CD4-positive, alpha-beta memory T cell (primary cell): ENCODE results near the gene FBXO31. TPM values are rescaled to one million over a fixed set of nuclear protein-coding genes. Genes with fewer than 3 reads are reported as not detected.
A peak's percentile ranks its signal among the peaks of the same experiment; 100 is the strongest.

Experiments used
- CTCF ChIA-PET: fragments of 350-600 bp; sonication (Branson Sonifier 250); formaldehyde crosslinking; loops from one replicate; lab custom pipeline; 2021; ENCODE audit warnings: inconsistent platforms; ENCODE audit not compliant: partially characterized antibody; lab: Charles Lee
- POLR2A ChIA-PET: fragments of 350-600 bp; sonication (Branson Sonifier 250); formaldehyde crosslinking; loops from one replicate; lab custom pipeline; 2021; ENCODE audit not compliant: partially characterized antibody; lab: Charles Lee
- DNase-seq, 5 donors: peaks; one replicate each; pipeline versions ENCODE4 v3.0.0 to v3.0.0-alpha.2; 2020 to 2022; ENCODE audit warnings: mixed read lengths in 1 of 5
- H3K27ac ChIP-seq: one replicate; pipeline ENCODE4 v1.7.0; 2013; ENCODE audit warnings: low read depth, low read length
- H3K27me3 ChIP-seq: 2 replicates; pipeline ENCODE4 v1.7.0; 2013; ENCODE audit warnings: mild to moderate bottlenecking, low read length, moderate library complexity; ENCODE audit not compliant: insufficient read depth
- H3K36me3 ChIP-seq: 2 replicates; pipeline ENCODE4 v1.7.0; 2013; ENCODE audit warnings: mild to moderate bottlenecking, low read length, moderate library complexity; ENCODE audit not compliant: insufficient read depth
- H3K4me1 ChIP-seq: 2 replicates; pipeline ENCODE4 v1.7.0; 2013; ENCODE audit warnings: mild to moderate bottlenecking, low read length, moderate library complexity; ENCODE audit not compliant: insufficient read depth
- H3K4me3 ChIP-seq, 2 donors: one replicate each; pipeline ENCODE4 v1.7.0; 2013; ENCODE audit warnings: low read length in 2 of 2, mild to moderate bottlenecking in 1 of 2
- H3K9me3 ChIP-seq, 2 donors: one replicate each; pipeline ENCODE4 v1.7.0; 2013; ENCODE audit warnings: low read length in 2 of 2, control low read depth in 1 of 2; ENCODE audit not compliant: control insufficient read depth in 1 of 2
- H3K27ac Mint-ChIP-seq, 7 donors: one replicate each; pipeline ENCODE4 v1.8.0; 2020 to 2021; ENCODE audit warnings: mixed read lengths in 7 of 7, mild to moderate bottlenecking in 6 of 7, inconsistent platforms in 3 of 7, moderate library complexity in 3 of 7
- H3K27me3 Mint-ChIP-seq, 2 donors: one replicate each; pipeline ENCODE4 v1.8.0; 2020 to 2021; ENCODE audit warnings: mixed read lengths in 2 of 2
- H3K36me3 Mint-ChIP-seq, 2 donors: one replicate each; pipeline ENCODE4 v1.8.0; 2020 to 2021; ENCODE audit warnings: mixed read lengths in 2 of 2, inconsistent platforms in 1 of 2, mild to moderate bottlenecking in 1 of 2
- H3K4me1 Mint-ChIP-seq, 4 donors: one replicate each; pipeline ENCODE4 v1.8.0; 2020 to 2021; ENCODE audit warnings: mixed read lengths in 4 of 4, mild to moderate bottlenecking in 1 of 4
- H3K4me3 Mint-ChIP-seq, 8 donors: one replicate each; pipeline ENCODE4 v1.8.0; 2020 to 2021; ENCODE audit warnings: mixed read lengths in 8 of 8, mild to moderate bottlenecking in 7 of 8, moderate library complexity in 6 of 8, inconsistent platforms in 3 of 8
- H3K9me3 Mint-ChIP-seq, 8 donors: one replicate each; pipeline ENCODE4 v1.8.0; 2020 to 2021; ENCODE audit warnings: mixed read lengths in 8 of 8, mild to moderate bottlenecking in 5 of 8, inconsistent platforms in 3 of 8, moderate library complexity in 1 of 8
- intact Hi-C: fragments of 100-400 bp; cut with micrococcal nuclease; formaldehyde crosslinking; loops from one replicate; pipeline ENCODE4 v1.15.1; 2023
- polyA plus RNA-seq, 2 donors: library from polyadenylated mRNA; unstranded; fragments of 300-500 nt; fragmentation: Illumina TruSeq; gene quantifications; one replicate each; pipeline ENCODE4 v1.2.3, GENCODE V29; 2021
- total RNA-seq, 2 experiments: library from RNA; stranded (reverse); gene quantifications; one replicate each; pipeline ENCODE4 v1.2.3, GENCODE V29; 2021

FBXO31 gene
- total and polyA plus RNA-seq, 4 experiments from 2014 or later, result 22.9 to 44.6 (median 34.5) TPM

GRCh38 chr16:87319011-87319410 is 64.6 kb downstream of the FBXO31 start:
- no peak for DNase-seq
- H3K9me3 Mint-ChIP-seq, result no peaks in the 10 kb centered on the region
- peaks cover 10 to 21% (median 15%) of the 10 kb centered on the region in 4 donors for H3K4me1 Mint-ChIP-seq
- no peak overlapping the region for H3K4me3 ChIP-seq
- H3K27me3 ChIP-seq, result no peaks in the 10 kb centered on the region
- no peak overlapping the region for H3K27ac ChIP-seq
- intact Hi-C loops, result no loop called here
- POLR2A ChIA-PET, result interaction anchor here (0.7 to 5.3 kb wide), 4 partner anchors 64 to 171 kb away, joined by 3 to 48 read pairs (median 36); partner anchors contain the start of genes FBXO31 and MAP1LC3B
- H3K27ac Mint-ChIP-seq, result peak overlapping the region in 6 of 7 donors; percentile 4 to 95 (median 88)
- H3K4me1 ChIP-seq, result peaks cover 9% of the 10 kb centered on the region
- no peaks in the 10 kb centered on the region for H3K27me3 Mint-ChIP-seq
- no peaks in the 10 kb centered on the region for H3K9me3 ChIP-seq
- H3K36me3 Mint-ChIP-seq, result peaks cover 0 to 9% of the 10 kb centered on the region in 2 donors
- H3K36me3 ChIP-seq, result no peaks in the 10 kb centered on the region
- CTCF ChIA-PET, result interaction anchor here (0.8 kb wide), 1 partner anchor 22 kb away, joined by 3 read pairs; no protein-coding TSS in a partner anchor
- H3K4me3 Mint-ChIP-seq, result peak overlapping the region; percentile 91 to 97 (median 95)

GRCh38 chr16:87317750-87318644 is 65.6 kb downstream of the FBXO31 start:
- peak overlapping the region; percentile 91 to 97 (median 95) for H3K4me3 Mint-ChIP-seq
- no peaks in the 10 kb centered on the region for H3K27me3 Mint-ChIP-seq
- DNase-seq, result peak in 1 of 5 donors; percentile 65
- H3K36me3 Mint-ChIP-seq, result peaks cover 0 to 9% of the 10 kb centered on the region in 2 donors
- intact Hi-C loops, result loop anchor here (1.0 kb wide), 3 partner anchors 27 to 76 kb away; partner anchors contain the start of gene FBXO31
- H3K27ac Mint-ChIP-seq, result peak overlapping the region; percentile 93 to 98 (median 95)
- H3K4me1 Mint-ChIP-seq, result peaks cover 10 to 21% (median 15%) of the 10 kb centered on the region in 4 donors
- ChIA-PET POLR2A (interaction anchor here (0.7 to 5.3 kb wide), 7 partner anchors 27 to 172 kb away, joined by 3 to 48 read pairs (median 6); partner anchors contain the start of genes FBXO31 and MAP1LC3B), CTCF (interaction anchor here (0.7 to 3.4 kb wide), 6 partner anchors 23 to 84 kb away, joined by 3 to 30 read pairs (median 4); partner anchors contain the start of gene FBXO31)
- no peaks in the 10 kb centered on the region for H3K27me3 ChIP-seq
- H3K4me3 ChIP-seq, result peak overlapping the region; percentile 64 to 88
- H3K9me3 ChIP-seq, result no peaks in the 10 kb centered on the region
- H3K9me3 Mint-ChIP-seq, result no peaks in the 10 kb centered on the region
- peak overlapping the region; percentile 77 for H3K27ac ChIP-seq
- H3K4me1 ChIP-seq, result peaks cover 9% of the 10 kb centered on the region
- no peaks in the 10 kb centered on the region for H3K36me3 ChIP-seq

GRCh38 chr16:87316923-87317749 is 66.4 kb downstream of the FBXO31 start, which contains the start of gene C16orf95:
C16orf95 (minus strand) TSS chr16:87317392; CDS start chr16:87317242, 150 bp downstream.
- peaks cover 9% of the 10 kb centered on the region for H3K4me1 ChIP-seq
- H3K9me3 ChIP-seq, result no peaks in the 10 kb centered on the region
- ChIA-PET CTCF (interaction anchor here (0.7 to 3.4 kb wide), 8 partner anchors 24 to 319 kb away, joined by 3 to 30 read pairs (median 3); partner anchors contain the start of gene FBXO31), POLR2A (interaction anchor here (0.5 to 5.3 kb wide), 7 partner anchors 28 to 759 kb away, joined by 3 to 48 read pairs (median 6); partner anchors contain the start of genes FBXO31 and MAP1LC3B)
- H3K9me3 Mint-ChIP-seq, result no peaks in the 10 kb centered on the region
- H3K36me3 ChIP-seq, result no peaks in the 10 kb centered on the region
- H3K4me1 Mint-ChIP-seq, result peaks cover 10 to 21% (median 15%) of the 10 kb centered on the region in 4 donors
- peak within 1 kb of the TSS; percentile 91 to 97 (median 95) for H3K4me3 Mint-ChIP-seq
- peak; percentile 95 to 99 (median 95) for DNase-seq
- H3K27ac Mint-ChIP-seq, result peak within 1 kb of the TSS; percentile 93 to 98 (median 95)
- H3K27me3 Mint-ChIP-seq, result no peaks in the 10 kb centered on the region
- no peaks in the 10 kb centered on the region for H3K27me3 ChIP-seq
- peak within 1 kb of the TSS; percentile 64 to 88 for H3K4me3 ChIP-seq
- intact Hi-C loops, result loop anchor here (1.0 kb wide), 3 partner anchors 28 to 77 kb away; partner anchors contain the start of gene FBXO31
- H3K27ac ChIP-seq, result peak within 1 kb of the TSS; percentile 77
- H3K36me3 Mint-ChIP-seq, result peaks cover 0 to 9% of the 10 kb centered on the region in 2 donors

- peaks cover 10 to 21% (median 15%) of the 10 kb centered on the region in 4 donors for H3K4me1 Mint-ChIP-seq
- peaks cover 0 to 9% of the 10 kb centered on the region in 2 donors for H3K36me3 Mint-ChIP-seq
- H3K4me3 Mint-ChIP-seq, result peak overlapping the region; percentile 91 to 97 (median 95)
- Histone ChIP-seq H3K4me1 (peaks cover 9% of the 10 kb centered on the region), H3K9me3 (no peaks in the 10 kb centered on the region), H3K4me3 (peak overlapping the region; percentile 64 to 88), H3K27ac (peak overlapping the region; percentile 77), H3K27me3 (no peaks in the 10 kb centered on the region), H3K36me3 (no peaks in the 10 kb centered on the region)
- DNase-seq, result no peak
- H3K27me3 Mint-ChIP-seq, result no peaks in the 10 kb centered on the region
- ChIA-PET POLR2A (interaction anchor here (1.1 to 5.3 kb wide), 5 partner anchors 64 to 77 kb away, joined by 3 to 48 read pairs (median 32); partner anchors contain the start of genes FBXO31 and MAP1LC3B), CTCF (interaction anchor here (0.7 to 3.4 kb wide), 5 partner anchors 72 to 320 kb away, joined by 3 to 30 read pairs (median 7); no protein-coding TSS in a partner anchor)
- intact Hi-C loops, result no loop called here
- H3K27ac Mint-ChIP-seq, result peak overlapping the region; percentile 89 to 98 (median 95)
- H3K9me3 Mint-ChIP-seq, result no peaks in the 10 kb centered on the region
These were observed 67.1 kb downstream of the FBXO31 start for GRCh38 chr16:87316450-87316922.

GRCh38 chr16:87314990-87315420 is 68.6 kb downstream of the FBXO31 start:
- Histone ChIP-seq H3K4me1 (peaks cover 9% of the 10 kb centered on the region), H3K9me3 (no peaks in the 10 kb centered on the region), H3K27me3 (no peaks in the 10 kb centered on the region), H3K27ac (no peak overlapping the region), H3K4me3 (no peak overlapping the region), H3K36me3 (no peaks in the 10 kb centered on the region)
- Mint-ChIP-seq H3K27ac (peak overlapping the region in 1 of 7 donors; percentile 65), H3K36me3 (peaks cover 0 to 9% of the 10 kb centered on the region in 2 donors), H3K4me3 (no peak overlapping the region), H3K27me3 (no peaks in the 10 kb centered on the region), H3K9me3 (no peaks in the 10 kb centered on the region), H3K4me1 (peaks cover 10 to 21% (median 15%) of the 10 kb centered on the region in 4 donors)
- ChIA-PET CTCF (interaction anchor here (0.7 to 3.4 kb wide), 5 partner anchors 10 to 751 kb away, joined by 3 to 30 read pairs (median 5); no protein-coding TSS in a partner anchor), POLR2A (interaction anchor here (0.7 to 5.3 kb wide), 3 partner anchors 69 to 79 kb away, joined by 3 to 40 read pairs (median 32); partner anchors contain the start of genes FBXO31 and MAP1LC3B)
- no peak for DNase-seq
- intact Hi-C loops, result no loop called here

GRCh38 chr16:87312008-87312407 is 71.6 kb downstream of the FBXO31 start:
- Mint-ChIP-seq H3K27ac (no peak overlapping the region), H3K36me3 (peaks cover 0 to 6% of the 10 kb centered on the region in 2 donors), H3K4me1 (peaks cover 0 to under 1% (median under 1%) of the 10 kb centered on the region in 4 donors), H3K27me3 (no peaks in the 10 kb centered on the region), H3K9me3 (peaks cover 0 to 5% (median 3%) of the 10 kb centered on the region in 8 donors), H3K4me3 (no peak overlapping the region)
- no peaks in the 10 kb centered on the region for H3K4me1 ChIP-seq
- no peak overlapping the region for H3K4me3 ChIP-seq
- ChIA-PET POLR2A (no interaction called here), CTCF (no interaction called here)
- H3K9me3 ChIP-seq, result no peaks in the 10 kb centered on the region
- intact Hi-C loops, result no loop called here
- no peak for DNase-seq
- no peak overlapping the region for H3K27ac ChIP-seq
- no peaks in the 10 kb centered on the region for H3K36me3 ChIP-seq
- H3K27me3 ChIP-seq, result no peaks in the 10 kb centered on the region
